Measurements from ENCODE around the gene NACAD.

Gene NACAD

GRCh38 chr7:45101748-45102147 is 13.0 kb upstream of the NACAD start:
- DNase-seq (ENCODE audit: low read depth in 2 of 2), result no peak
- no peak for TF ChIP-seq CTCF (IDR thresholded peaks at IDR 0.05; ENCODE audit: low read depth, low read length)
- no peak overlapping the region for H3K4me3 ChIP-seq (replicated peaks in 1 of 2; ENCODE audit: low read depth in 2 of 2, low read length in 2 of 2)

- DNase-seq (ENCODE audit: low read depth in 2 of 2), result no peak
- H3K4me3 ChIP-seq (replicated peaks in 1 of 2; ENCODE audit: low read depth in 2 of 2, low read length in 2 of 2), result no peak overlapping the region
- TF ChIP-seq CTCF (IDR thresholded peaks at IDR 0.05; ENCODE audit: low read depth, low read length), result no peak
Measured at GRCh38 chr7:45100761-45101480, 12.2 kb upstream of the NACAD start.

DNA sequence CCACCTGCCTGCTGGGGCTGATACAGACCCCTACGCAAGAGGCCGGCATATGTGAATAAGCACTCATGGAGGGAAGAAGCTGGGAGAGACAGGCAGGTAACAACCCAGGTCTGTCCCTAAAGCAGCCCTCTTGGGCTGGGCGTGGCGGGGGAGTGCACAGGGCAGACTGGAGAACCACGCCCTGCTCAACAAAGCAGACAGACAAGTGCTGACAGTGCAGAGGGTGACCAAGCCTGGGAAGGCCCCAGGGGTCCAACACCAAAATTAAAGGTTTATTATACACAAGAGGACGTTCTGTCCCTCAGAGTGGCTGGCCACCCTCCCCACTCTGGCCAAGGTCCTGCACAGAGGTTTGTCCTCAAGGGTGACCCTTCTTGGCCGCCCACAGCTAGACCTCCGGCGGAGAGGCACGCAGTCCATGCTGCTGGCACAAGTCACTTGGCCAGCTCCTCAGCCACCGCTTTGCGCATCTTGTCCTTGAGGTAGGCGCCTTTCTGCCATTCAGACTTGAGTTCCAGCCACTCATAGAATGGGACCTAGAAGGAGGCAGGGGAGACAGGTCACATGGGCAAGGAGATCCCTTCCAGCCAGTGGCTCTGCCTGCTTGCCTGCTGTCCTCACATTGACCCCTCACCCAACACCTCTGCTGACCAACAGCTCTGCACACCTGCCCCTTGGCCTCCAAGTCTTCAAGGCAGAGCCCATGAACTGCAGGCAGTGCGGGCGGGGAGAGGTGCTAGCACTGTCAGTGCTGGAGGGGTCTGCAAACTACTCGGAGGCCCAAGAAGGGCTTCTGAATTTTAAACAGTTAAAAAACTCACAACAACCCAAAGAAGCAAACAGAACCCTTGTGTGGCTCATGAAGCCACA is 11.4 kb upstream of the NACAD start:
- TF ChIP-seq CTCF (IDR thresholded peaks at IDR 0.05; ENCODE audit: low read depth, low read length), result no peak
- DNase-seq (ENCODE audit: low read depth in 2 of 2), result no peak
- no peak overlapping the region for H3K4me3 ChIP-seq (replicated peaks in 1 of 2; ENCODE audit: low read depth in 2 of 2, low read length in 2 of 2)

DNA sequence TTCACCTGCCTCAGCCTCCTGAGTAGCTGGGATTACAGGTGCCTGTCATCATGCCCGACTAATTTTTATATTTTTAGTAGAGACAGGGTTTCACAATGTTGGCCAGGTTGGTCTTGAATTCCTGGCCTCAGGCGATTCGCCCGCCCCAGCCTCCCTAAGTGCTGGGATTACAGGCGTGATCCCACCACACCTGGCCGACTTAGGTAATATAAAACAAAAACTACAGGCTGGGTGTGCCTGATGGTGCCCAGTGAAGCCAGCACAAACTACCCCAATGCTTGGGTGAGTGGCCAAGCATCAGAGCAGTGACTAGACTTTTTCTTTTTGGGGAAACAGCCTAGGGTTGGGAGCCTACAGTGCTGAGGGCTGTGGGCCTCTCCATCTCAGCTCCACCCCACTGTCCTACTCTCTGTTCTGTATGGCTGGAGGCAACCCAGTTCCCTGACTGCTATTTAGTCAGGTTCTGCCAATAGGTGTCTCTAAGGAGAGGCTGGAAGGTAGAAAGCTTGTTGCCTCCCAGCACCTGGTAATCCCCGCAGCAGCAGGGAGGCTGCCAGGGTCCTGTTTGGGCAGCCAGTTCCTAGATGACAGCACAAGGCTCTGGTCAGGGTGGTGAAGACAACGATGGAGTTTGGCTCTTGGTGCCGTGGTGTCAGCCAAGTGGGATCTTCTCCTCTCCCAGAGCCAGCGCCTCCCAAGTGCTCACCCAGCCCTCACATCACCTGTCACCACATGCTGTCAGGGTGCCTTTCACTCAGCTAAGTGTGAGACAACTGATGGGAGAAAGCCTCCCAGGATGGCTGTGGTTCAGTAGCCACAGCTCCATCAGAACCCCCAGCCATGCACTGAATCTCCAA is 10.4 kb upstream of the NACAD start:
- DNase-seq (ENCODE audit: low read depth in 2 of 2), result no peak
- TF ChIP-seq CTCF (IDR thresholded peaks at IDR 0.05; ENCODE audit: low read depth, low read length), result no peak
- H3K4me3 ChIP-seq (replicated peaks in 1 of 2; ENCODE audit: low read depth in 2 of 2, low read length in 2 of 2), result no peak overlapping the region

GRCh38 chr7:45092931-45093235 is 4.1 kb upstream of the NACAD start:
- no peak overlapping the region for H3K4me3 ChIP-seq (replicated peaks in 1 of 2; ENCODE audit: low read depth in 2 of 2, low read length in 2 of 2)
- no peak for TF ChIP-seq CTCF (IDR thresholded peaks at IDR 0.05; ENCODE audit: low read depth, low read length)
- DNase-seq (ENCODE audit: low read depth in 2 of 2), result no peak

DNA sequence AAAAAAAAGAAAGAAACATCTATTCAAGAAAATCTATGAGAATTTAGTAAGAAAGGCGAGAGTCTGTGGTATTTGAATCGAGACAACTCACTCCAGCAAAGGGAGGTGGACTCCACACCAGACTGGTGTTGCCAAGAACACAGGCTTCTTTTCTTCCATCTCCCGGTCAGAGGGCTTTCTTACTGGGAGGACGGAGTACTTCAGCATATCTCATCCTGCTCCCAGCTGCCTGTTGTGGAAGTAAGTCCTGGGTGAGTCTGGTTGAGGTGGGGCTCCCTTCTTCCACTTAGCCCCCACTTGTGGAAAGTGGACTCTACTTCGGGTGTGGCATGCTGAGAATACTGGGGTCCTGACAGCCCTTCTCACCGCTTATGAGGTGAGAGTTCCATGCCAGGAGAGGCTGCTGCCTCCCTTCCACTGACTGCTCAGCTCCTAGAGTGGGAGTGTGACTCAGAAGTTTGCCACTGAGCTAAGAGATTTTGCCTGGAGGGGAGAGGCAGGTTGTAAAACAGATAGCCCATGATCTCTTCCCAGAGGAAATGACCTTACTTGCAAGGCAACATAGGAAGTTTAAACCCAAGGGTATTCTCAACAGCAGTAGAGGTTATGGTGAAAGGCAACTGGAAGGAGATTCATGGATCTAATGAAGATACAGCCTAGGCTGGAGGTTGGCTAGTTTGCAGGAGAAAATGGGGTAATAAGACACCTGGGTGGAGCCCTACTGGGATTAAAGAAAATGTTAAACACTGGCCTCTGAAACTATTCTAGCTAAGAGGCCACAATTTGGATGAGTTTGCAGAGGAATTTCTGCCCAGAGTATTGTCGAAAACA is 3.5 kb upstream of the NACAD start:
- DNase-seq (ENCODE audit: low read depth in 2 of 2), result no peak
- TF ChIP-seq CTCF (IDR thresholded peaks at IDR 0.05; ENCODE audit: low read depth, low read length), result no peak

More for the DNA sequence above, 3.5 kb upstream of the NACAD start:
- no peak overlapping the region for H3K4me3 ChIP-seq (replicated peaks in 1 of 2; ENCODE audit: low read depth in 2 of 2, low read length in 2 of 2)
